ENCODE data around the gene MAP1LC3A.
"Not testable (repeated sequence)": the region's sequence is repeated elsewhere in the genome, so short reads cannot be mapped to it uniquely, and the experiment has no call there.

The MAP1LC3A gene

DNA sequence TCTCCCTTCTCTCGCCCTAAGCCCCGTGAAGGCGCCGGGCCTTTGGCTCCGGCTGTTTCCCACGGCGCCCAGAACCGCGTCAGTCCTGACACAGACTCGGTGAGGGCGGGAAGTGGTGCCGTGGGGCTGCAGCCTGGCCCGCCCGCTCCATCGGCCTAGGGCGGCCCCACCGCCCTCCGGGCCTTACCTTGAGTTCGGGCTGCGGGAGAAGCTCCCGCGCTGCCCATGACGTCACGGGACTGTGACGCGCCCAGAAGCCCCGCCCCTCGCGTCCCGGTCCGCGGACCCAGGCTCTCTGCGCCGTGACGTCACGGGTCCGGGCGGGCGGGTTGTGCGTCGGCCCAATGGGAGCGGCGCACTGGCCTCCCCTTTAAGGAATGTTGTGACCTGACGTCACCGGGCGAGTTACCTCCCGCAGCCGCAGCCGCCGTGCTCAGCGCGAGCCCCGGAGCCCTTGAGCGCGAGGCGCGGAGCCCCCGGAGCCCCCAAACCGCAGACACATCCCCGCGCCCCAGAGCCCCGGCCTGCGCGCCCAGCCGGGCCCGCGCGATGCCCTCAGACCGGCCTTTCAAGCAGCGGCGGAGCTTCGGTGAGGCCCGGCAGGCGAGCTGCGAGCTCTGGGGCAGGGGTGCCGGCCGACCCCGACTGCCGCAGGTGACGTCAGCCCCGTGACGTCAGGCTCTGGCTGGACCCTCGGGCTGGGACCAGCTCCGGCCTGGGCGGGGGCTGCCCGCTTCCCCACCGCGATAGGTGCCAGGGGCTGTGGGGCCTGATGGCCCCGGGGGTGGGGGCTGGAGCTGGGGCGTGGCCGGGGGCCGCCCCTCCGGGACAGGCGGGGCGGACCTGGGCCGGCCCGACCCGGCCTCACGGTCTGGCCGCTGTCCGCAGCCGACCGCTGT is at the start of gene MAP1LC3A:
Gene MAP1LC3A (plus strand): TSS at position 399 of the 899 bp plus-strand sequence. CDS start 151 bp downstream, at position 550.
- H3K9me3 ChIP-seq (ENCODE audit: control insufficient read depth, low read length), result no peaks in the 10 kb centered on the region
- H3K4me3 ChIP-seq (ENCODE audit: low read length), result peak within 1 kb of the TSS; percentile 91
- H3K4me1 ChIP-seq (ENCODE audit: control insufficient read depth, insufficient read depth, low read length), result peaks cover 10% of the 10 kb centered on the region
- H3K9ac ChIP-seq (ENCODE audit: low read length), result peak within 1 kb of the TSS; percentile 71
- H3K36me3 ChIP-seq (ENCODE audit: control insufficient read depth, insufficient read depth, low read length), result no peaks in the 10 kb centered on the region
- no peaks in the 10 kb centered on the region for H3K27me3 ChIP-seq (ENCODE audit: control insufficient read depth, insufficient read depth, low read length)

DNA sequence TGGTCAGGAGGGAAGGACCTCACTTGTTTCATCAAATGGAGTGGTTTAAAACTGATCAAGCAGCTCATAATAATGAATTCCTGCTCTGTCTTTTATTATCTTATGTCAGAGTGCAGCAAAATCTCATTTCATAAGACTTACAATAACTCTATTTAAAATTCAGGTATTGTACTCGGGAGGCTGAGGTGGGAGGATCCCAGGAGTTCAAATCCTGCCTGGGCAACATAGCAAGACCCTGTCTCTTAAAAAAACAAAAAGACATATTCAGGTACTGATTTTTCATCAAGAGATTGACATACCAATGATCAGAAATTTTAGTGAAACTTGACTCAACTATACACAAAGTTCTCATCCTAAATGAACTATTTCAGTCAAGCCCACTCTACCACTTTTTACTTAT is 47.9 kb upstream of the MAP1LC3A start:
- Histone ChIP-seq H3K9me3 (ENCODE audit: control insufficient read depth, low read length) (no peaks in the 10 kb centered on the region), H3K27me3 (ENCODE audit: control insufficient read depth, insufficient read depth, low read length) (no peaks in the 10 kb centered on the region), H3K4me1 (ENCODE audit: control insufficient read depth, insufficient read depth, low read length) (peaks cover 17% of the 10 kb centered on the region), H3K9ac (ENCODE audit: low read length) (no peak overlapping the region), H3K4me3 (ENCODE audit: low read length) (no peak overlapping the region), H3K36me3 (ENCODE audit: control insufficient read depth, insufficient read depth, low read length) (no peaks in the 10 kb centered on the region)

DNA sequence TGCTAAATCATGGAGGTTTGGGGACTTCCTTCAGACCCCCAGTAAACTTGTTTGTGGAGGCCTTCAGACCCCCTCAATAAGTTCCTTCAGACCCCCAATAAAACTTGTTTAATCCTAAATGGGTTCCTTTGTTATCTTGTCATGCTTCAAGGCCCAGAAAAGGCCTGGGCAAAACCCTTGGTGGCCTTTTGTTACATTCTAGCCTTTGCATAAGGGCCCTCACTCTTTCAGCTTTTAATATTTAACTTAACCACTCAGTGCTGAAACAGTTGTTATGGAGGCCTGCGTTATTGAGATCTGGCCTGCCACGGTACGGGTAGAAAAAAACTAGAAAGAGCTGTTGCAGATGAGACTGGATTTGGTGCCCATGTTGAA is 46.6 kb upstream of the MAP1LC3A start:
- H3K4me1 ChIP-seq (ENCODE audit: control insufficient read depth, insufficient read depth, low read length), result peaks cover 17% of the 10 kb centered on the region
- H3K4me3 ChIP-seq (ENCODE audit: low read length), result no peak overlapping the region
- no peaks in the 10 kb centered on the region for H3K9me3 ChIP-seq (ENCODE audit: control insufficient read depth, low read length)

DNA sequence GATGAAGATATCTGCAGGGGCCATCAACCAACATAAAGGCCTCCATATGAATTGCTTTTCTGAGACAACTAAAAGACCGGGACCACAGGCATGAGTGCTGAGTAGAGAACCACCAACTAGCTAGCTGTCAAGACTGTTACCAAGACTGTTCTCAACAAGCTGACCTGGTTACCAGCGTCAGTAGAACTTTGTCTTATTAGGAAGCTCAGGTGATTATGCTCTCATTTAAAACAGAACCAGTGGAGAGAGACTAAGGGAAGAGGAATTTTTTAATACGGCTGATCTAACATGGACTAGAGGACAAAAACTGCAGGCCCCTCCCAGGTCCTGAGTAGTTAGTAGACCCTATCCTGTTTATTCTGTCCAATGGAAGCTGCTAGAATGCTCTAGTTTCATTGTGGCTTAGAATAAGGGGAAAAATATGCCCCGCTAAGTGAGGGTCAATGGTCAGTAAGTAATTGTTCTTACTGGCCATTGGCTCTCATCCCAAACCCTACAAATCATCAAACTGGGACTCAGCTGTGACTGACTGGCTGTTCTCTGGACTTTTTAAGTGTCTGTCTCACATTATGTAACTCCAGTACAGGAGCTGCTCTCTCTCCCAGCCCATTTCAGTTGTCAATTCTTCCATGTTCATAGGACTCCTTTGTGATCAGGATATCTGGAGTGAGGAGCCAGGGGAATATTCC is 46.1 kb upstream of the MAP1LC3A start:
- Histone ChIP-seq H3K9me3 (ENCODE audit: control insufficient read depth, low read length) (no peaks in the 10 kb centered on the region), H3K4me3 (ENCODE audit: low read length) (no peak overlapping the region), H3K36me3 (ENCODE audit: control insufficient read depth, insufficient read depth, low read length) (no peaks in the 10 kb centered on the region), H3K4me1 (ENCODE audit: control insufficient read depth, insufficient read depth, low read length) (peaks cover 17% of the 10 kb centered on the region), H3K9ac (ENCODE audit: low read length) (no peak overlapping the region), H3K27me3 (ENCODE audit: control insufficient read depth, insufficient read depth, low read length) (no peaks in the 10 kb centered on the region)

More for the DNA sequence above, 46.6 kb upstream of the MAP1LC3A start:
- H3K36me3 ChIP-seq (ENCODE audit: control insufficient read depth, insufficient read depth, low read length), result no peaks in the 10 kb centered on the region
- H3K27me3 ChIP-seq (ENCODE audit: control insufficient read depth, insufficient read depth, low read length), result no peaks in the 10 kb centered on the region
- H3K9ac ChIP-seq (ENCODE audit: low read length), result no peak overlapping the region

DNA sequence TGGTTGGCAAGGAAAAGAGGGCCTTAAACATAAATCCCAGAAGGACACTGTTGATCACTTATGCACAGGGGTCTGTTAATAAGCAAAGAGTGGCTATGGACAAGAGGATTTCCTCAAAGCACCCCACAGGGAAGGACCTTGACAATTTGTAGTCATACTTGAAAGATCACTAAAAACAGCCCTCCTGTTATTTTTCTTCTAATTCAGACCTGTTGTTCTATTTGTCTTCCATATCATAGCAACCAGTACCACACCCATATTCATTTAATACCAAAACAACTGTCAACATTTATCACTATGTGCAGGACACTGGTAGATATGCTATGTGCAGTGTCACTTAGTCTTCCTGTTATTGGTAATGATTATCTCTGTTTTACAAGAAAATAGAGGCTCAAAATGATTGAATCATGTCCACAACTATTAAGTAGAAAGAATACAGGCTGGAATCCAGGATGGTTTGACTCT is 45.5 kb upstream of the MAP1LC3A start:
- no peaks in the 10 kb centered on the region for H3K36me3 ChIP-seq (ENCODE audit: control insufficient read depth, insufficient read depth, low read length)
- H3K9ac ChIP-seq (ENCODE audit: low read length), result no peak overlapping the region

DNA sequence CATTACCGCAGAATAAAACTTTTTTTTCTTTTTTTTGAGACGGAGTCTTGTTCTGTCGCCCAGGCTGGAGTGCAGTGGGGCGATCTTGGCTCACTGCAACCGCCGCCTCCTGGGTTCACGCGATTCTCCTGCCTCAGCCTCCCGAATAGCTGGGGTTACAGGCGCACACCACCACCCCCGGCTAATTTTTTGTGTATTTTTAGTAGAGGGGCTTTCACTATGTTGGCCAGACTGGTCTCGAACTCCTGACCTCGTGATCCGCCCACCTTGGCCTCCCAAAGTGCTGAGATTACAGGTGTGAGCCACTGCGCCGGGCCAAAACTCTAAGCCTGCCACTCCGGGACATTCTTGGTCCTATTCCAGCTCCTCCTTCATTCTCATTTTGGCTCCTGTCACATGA is 44.5 kb upstream of the MAP1LC3A start:
- not testable (repeated sequence) for H3K9ac ChIP-seq (ENCODE audit: low read length); H3K4me3 ChIP-seq (ENCODE audit: low read length); H3K9me3 ChIP-seq (ENCODE audit: control insufficient read depth, low read length); H3K27me3 ChIP-seq (ENCODE audit: control insufficient read depth, insufficient read depth, low read length); H3K36me3 ChIP-seq (ENCODE audit: control insufficient read depth, insufficient read depth, low read length)
- H3K4me1 ChIP-seq (ENCODE audit: control insufficient read depth, insufficient read depth, low read length), result peaks cover 17% of the 10 kb centered on the region

More for the DNA sequence above, 45.5 kb upstream of the MAP1LC3A start:
- peaks cover 17% of the 10 kb centered on the region for H3K4me1 ChIP-seq (ENCODE audit: control insufficient read depth, insufficient read depth, low read length)
- no peaks in the 10 kb centered on the region for H3K9me3 ChIP-seq (ENCODE audit: control insufficient read depth, low read length)
- no peaks in the 10 kb centered on the region for H3K27me3 ChIP-seq (ENCODE audit: control insufficient read depth, insufficient read depth, low read length)
- H3K4me3 ChIP-seq (ENCODE audit: low read length), result no peak overlapping the region

DNA sequence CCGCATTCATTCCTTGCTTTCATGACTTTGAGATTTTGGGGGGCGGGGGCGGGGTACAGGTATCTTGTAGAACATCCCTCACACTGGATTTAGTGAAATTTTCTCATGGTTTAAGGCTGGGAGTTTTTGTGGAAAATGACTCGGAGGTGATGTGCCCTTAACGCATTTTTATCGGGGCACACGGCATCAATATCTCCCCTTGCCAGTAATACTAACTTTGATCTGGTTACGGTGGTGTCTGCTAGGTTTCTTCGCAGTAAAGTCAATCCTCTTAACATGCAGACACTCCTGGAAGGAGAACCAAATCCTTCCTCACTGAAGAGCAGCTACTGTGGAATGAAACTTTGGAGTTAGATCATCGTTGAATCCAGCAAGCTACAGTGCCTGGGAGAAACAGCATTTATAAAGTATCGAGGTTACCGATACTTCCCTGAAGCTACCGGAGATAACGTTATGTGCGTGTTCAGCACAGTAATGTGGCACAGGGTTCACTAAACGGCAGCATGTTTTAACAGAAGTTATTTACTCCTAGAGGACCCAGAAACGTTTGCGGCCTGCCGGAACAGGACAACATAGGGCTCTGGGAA is 43.5 kb upstream of the MAP1LC3A start:
- Histone ChIP-seq H3K27me3 (ENCODE audit: control insufficient read depth, insufficient read depth, low read length) (no peaks in the 10 kb centered on the region), H3K36me3 (ENCODE audit: control insufficient read depth, insufficient read depth, low read length) (no peaks in the 10 kb centered on the region), H3K4me1 (ENCODE audit: control insufficient read depth, insufficient read depth, low read length) (peaks cover 17% of the 10 kb centered on the region), H3K9me3 (ENCODE audit: control insufficient read depth, low read length) (no peaks in the 10 kb centered on the region), H3K9ac (ENCODE audit: low read length) (peak overlapping the region; percentile 93), H3K4me3 (ENCODE audit: low read length) (peak overlapping the region; percentile 95)

DNA sequence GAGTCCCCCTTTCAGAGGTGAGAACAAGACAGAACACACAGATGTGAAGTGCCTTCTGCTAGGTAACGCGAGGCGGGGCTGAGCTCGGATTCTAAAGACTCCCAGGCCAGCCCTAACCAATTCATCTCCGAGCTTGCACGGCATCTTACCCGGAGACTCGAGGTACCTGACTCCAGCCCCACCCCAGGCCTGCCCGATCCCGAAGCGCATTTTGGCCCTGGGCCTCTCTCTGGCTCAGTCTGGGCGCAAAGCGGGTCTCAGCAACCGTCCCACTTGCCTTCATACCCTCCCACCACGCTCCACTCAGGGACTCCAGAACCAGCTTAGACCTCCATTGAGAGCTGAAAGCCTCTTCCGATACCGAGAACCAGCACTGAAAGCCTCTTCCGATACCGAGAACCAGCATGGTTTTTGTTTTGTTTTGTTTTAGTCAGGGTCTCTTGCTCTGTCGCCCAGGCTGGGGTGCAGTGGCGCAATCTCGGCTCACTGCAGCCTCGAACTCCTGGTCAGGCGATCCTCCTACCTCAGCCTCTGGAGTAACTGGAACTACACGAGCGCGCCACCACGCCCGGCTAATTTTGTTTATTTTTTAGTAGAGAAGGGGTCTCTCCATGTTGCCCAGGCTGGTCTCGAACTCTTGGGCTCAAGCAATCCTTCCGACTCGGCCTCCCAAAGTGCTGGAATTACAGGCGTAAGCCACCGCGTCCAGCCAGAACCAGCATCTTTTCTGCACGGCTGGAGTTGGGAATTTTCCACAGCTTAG is 42.9 kb upstream of the MAP1LC3A start:
- no peaks in the 10 kb centered on the region for H3K27me3 ChIP-seq (ENCODE audit: control insufficient read depth, insufficient read depth, low read length)
- peak overlapping the region; percentile 95 for H3K4me3 ChIP-seq (ENCODE audit: low read length)
- H3K4me1 ChIP-seq (ENCODE audit: control insufficient read depth, insufficient read depth, low read length), result peaks cover 17% of the 10 kb centered on the region
- H3K36me3 ChIP-seq (ENCODE audit: control insufficient read depth, insufficient read depth, low read length), result no peaks in the 10 kb centered on the region
- peak overlapping the region; percentile 93 for H3K9ac ChIP-seq (ENCODE audit: low read length)
- H3K9me3 ChIP-seq (ENCODE audit: control insufficient read depth, low read length), result no peaks in the 10 kb centered on the region

DNA sequence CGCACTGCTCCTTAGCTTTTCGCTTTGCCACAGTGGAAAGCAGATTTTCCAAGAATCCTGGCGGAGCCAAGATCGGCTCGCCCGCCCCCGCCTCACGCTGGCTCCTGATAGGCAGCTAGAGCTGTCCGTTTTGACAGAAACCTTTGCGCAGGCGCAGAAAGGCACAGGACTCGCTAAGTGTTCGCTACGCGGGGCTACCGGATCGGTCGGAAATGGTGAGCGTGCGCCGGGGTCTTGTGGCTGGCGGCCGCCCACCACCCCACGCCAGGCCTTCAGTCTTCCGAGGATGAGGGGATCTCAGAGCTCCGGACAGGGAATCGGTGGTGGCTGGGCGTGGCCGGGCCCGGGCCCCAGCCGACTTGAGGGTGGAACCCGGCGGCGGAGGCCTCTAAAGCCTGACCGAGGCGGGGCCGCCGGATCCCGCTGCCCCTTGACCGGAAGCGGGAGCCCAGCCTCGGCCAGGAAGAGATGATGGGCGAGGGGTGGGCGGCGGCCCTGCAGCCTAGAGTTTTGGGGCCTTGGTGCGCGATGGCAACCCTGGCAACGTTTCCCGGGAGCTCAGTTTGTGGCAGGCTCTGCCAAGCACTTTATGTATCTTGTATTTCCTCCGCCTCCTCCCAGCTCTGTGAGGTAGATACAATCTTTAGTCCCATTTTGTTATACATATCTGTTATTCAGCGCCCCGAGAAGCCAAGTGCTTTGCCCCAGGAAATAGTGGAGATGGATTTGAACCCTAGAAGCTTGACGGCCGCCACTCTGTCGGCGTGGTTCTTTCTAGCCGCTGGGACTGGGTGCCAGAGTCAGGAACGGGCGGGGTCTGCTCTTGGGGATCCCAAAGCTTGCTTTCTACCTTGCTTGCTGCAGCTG is 42.0 kb upstream of the MAP1LC3A start, which contains the start of gene DYNLRB1:
Gene DYNLRB1 (plus strand): TSS at position 176 of the 867 bp plus-strand sequence. CDS start 37 bp downstream, at position 213.
- H3K9ac ChIP-seq (ENCODE audit: low read length), result peak within 1 kb of the TSS; percentile 93
- no peaks in the 10 kb centered on the region for H3K27me3 ChIP-seq (ENCODE audit: control insufficient read depth, insufficient read depth, low read length)
- H3K4me3 ChIP-seq (ENCODE audit: low read length), result peak within 1 kb of the TSS; percentile 95
- no peaks in the 10 kb centered on the region for H3K9me3 ChIP-seq (ENCODE audit: control insufficient read depth, low read length)
- no peaks in the 10 kb centered on the region for H3K36me3 ChIP-seq (ENCODE audit: control insufficient read depth, insufficient read depth, low read length)
- peaks cover 17% of the 10 kb centered on the region for H3K4me1 ChIP-seq (ENCODE audit: control insufficient read depth, insufficient read depth, low read length)

DNA sequence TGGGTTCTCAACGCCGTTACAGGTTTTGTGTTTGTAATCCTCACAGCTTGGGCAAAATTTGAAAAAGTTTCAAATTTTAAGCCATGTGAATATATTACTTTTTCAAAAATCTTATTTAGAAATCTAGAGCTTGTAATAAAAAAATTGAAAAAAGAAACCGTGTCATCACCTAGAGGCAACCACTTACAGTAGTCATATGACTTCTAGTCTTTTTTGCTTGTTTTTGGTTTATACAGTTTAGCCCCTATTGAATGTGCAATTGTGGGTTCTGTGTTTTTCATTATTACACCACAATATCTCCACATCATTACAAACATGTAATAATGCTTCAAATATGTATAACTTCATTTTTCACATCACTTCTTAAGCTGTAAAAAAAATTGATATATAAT is 41.4 kb upstream of the MAP1LC3A start:
- H3K4me3 ChIP-seq (ENCODE audit: low read length), result peak overlapping the region; percentile 95
- H3K27me3 ChIP-seq (ENCODE audit: control insufficient read depth, insufficient read depth, low read length), result no peaks in the 10 kb centered on the region
- H3K36me3 ChIP-seq (ENCODE audit: control insufficient read depth, insufficient read depth, low read length), result no peaks in the 10 kb centered on the region
- no peaks in the 10 kb centered on the region for H3K9me3 ChIP-seq (ENCODE audit: control insufficient read depth, low read length)
- peaks cover 21% of the 10 kb centered on the region for H3K4me1 ChIP-seq (ENCODE audit: control insufficient read depth, insufficient read depth, low read length)
- H3K9ac ChIP-seq (ENCODE audit: low read length), result peak overlapping the region; percentile 93

DNA sequence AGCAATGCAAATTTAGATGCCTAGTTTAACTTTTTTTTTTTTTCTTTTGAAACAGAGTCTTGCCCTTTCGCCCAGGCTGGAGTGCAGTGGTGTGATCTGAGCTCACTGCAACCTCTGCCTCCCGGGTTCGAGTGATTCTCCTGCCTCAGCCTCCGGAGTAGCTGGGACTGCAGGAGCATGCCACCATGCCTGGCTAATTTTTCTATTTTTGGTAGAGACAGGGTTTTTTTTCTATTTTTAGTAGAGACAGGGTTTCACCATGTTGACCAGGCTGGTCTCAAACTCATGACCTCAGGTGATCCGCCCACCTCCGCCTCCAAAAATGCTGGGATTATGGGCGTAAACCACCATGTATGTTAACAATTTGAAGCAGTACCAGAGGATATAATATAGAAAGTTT is 39.7 kb upstream of the MAP1LC3A start:
- not testable (repeated sequence) for H3K36me3 ChIP-seq (ENCODE audit: control insufficient read depth, insufficient read depth, low read length); H3K4me3 ChIP-seq (ENCODE audit: low read length); H3K9me3 ChIP-seq (ENCODE audit: control insufficient read depth, low read length); H3K9ac ChIP-seq (ENCODE audit: low read length); H3K27me3 ChIP-seq (ENCODE audit: control insufficient read depth, insufficient read depth, low read length)
- peaks cover 21% of the 10 kb centered on the region for H3K4me1 ChIP-seq (ENCODE audit: control insufficient read depth, insufficient read depth, low read length)
